Endometrial microvascular endothelial cells (primary cell): ENCODE data around the gene PNKD. TPM values are rescaled to one million over a fixed set of nuclear protein-coding genes. Genes with fewer than 3 reads are reported as not detected.
"Not testable (repeated sequence)": the region's sequence is repeated elsewhere in the genome, so short reads cannot be mapped to it uniquely, and the experiment has no call there.

ENCODE experiments used
- in situ Hi-C: cut with HindIII; loops from 2 replicates; pipeline ENCODE4 v1.10.0; 2017; ENCODE audit warnings: low sequenced_read_pairs, low pct_unique_long_range_greater_than_20kb; ENCODE audit errors: inconsistent ontology term
- total RNA-seq: library from RNA; depleted of rRNA; stranded (reverse); fragments of >200 nt; gene quantifications from one replicate; pipeline ENCODE4 v1.2.3, GENCODE V29; 2015; ENCODE audit errors: inconsistent ontology term

The PNKD gene
- total RNA-seq, 1 donor from 2014 or later, result 46.5 TPM

DNA sequence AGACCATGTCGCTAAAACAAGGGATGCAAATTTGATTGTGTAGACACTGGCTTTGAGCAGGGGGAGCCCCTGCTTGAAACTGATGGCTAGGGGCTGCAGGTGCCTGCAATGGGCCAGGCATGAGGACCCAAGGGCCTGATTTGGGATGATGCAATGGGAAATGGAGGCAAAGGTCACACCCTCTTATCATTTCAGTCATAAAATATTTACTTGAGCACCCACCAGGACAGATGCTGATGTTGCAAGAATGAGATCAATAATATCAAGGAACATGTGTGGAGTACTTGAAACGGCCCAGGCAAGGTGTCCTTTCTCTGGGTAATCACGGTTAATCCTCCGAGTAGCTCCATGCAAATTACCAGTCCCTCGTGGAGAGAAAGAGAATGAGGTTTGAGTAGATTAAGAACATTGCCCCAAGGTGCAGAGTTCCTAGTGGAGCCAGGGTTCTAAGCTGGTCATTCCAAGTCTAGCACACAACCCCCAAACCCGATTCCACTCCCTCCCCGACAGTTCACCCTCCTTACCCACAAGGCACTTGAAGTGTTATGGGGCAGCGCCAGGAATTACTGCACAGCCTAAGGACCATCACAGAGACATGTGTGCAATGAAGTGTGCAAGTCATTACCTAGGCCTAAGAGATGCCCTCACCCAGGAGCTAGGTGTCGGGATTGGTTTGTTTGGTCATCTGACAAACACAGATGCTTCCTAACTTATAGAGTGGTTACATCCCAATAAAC lies 36.0 kb downstream of the PNKD start:
- in situ Hi-C loops, result no loop called here

DNA sequence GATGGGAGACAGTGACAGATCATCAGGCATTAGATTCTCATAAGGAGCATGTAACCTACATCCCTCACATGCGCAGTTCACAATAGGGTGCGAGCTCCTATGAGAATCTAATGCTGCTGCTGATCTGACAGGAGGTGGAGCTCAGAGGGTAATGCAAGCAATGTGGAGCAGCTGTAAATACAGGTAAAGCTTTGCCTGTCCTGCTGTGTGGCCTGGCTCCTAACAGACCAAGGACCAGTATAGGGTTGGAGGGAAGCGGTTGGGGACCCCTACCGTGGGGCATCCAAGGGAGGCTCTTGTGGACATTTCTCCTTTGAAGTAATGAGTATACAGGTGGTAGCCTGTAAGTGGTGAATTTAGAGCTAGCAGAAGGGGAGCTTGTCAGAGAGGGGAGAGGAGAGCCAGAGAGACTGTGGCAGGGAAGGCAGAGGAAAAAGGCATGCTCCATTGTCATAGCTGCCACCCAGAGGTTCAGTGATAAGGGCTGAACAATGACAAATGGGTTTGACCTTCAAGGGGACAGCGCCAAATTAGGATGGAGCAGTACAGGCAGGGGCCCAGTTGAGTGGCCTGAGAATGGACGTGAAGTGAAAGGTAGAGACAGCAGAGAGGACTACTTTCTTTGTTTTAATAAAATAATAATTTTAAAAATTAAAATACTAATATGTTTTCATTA lies 37.2 kb downstream of the PNKD start:
- in situ Hi-C loops, result no loop called here

DNA sequence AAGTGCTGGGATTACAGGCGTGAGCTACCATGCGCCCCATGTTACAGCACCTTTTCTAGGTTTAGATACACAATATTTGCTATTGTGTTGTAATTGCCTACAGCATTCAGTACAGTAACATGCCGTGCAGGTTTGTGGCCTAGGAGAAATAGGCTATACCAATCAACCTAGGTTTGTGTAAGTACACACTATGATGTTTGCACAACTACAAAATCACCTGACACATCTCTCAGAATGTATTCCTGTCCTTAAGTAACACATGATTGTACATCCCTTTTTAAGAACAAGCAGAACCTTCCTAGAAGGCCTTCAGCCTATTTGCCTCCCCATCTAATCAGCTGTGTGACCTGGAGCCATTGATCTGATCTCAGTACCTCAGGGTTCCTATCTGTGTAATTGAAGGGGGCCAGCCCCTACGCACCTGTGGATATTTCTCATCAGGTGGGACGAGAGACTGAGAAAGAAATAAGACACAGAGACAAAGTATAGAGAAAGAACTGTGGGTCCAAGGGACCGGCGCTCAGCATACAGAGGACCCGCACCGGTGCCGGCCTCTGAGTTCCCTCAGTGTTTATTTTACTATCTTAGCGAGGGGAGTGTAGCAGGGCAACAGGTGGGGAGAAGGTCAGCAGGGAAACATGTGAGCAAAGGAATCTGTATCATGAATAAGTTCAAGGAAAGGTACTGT lies 40.7 kb downstream of the PNKD start:
- in situ Hi-C loops, result no loop called here

DNA sequence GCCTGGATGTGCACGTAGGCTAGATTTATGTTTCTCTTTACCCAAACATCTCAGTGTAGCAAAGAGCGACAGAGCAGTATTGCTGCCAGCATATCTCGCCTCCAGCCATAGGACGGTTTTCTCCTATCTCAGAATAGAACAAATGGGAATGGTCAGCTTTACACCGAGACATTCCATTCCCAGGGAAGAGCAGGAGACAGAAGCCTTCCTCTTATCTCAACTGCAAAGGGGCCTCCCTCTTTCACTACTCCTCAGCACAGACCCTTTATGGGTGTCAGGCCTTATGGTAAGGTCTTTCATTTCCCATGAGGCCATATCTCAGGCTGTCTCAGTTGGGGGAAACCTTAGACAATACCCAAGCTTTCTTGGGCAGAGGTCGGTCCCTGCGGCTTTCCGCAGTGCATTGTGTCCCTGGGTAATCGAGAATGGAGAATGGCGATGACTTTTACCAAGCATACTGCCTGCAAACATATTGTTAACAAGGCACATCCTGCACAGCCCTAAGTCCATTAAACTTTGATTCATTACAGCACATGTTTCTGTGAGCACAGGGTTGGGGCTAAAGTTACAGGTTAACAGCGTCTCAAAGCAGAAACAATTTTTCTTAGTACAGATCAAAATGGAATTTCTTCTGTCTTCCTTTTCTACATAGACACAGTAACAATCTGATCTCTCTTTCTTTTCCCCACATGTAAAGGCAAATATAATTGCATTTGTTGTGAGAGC lies 41.4 kb downstream of the PNKD start:
- in situ Hi-C loops, result not testable (repeated sequence)

DNA sequence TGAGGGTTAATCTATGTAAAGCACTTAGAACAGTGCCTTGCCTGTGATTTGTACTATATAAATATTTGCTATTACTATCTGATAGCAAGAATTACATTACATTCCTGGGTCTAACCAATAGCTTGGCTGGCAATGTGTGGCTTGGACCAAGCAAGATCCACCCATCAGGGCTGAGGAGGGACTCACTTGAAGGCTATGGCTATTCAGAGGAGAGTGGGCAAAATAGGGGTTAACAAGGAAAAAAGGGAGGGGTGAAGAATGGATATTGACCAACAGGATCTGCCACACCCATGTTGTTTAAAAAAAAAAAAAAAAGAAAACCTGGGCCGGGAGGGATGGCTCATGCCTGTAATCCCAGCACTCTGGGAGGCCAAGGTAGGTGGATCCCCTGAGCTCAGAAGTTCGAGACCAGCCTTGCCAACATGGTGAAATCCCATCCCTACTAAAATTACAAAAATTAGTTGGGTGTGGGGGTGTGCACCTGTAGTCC lies 42.0 kb downstream of the PNKD start:
- in situ Hi-C loops, result no loop called here

DNA sequence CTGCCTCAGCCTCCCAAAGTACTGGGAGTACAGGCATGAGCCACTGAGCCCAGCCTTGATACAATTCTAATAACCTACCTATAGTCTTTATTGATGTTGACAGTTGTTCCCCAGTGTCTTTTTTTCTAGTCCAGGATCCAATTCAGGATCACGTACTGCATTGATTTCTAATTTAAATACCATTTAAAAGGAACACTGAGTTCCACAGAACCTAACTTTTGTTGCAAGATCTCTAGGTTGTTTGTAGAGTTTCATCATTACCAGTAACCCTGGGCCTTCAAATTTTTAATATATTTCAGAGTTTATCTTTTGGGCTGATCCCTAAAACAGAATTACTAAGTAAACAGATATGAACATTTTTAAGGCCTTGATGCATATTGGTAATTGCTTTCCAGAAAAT lies 43.0 kb downstream of the PNKD start:
- in situ Hi-C loops, result no loop called here

DNA sequence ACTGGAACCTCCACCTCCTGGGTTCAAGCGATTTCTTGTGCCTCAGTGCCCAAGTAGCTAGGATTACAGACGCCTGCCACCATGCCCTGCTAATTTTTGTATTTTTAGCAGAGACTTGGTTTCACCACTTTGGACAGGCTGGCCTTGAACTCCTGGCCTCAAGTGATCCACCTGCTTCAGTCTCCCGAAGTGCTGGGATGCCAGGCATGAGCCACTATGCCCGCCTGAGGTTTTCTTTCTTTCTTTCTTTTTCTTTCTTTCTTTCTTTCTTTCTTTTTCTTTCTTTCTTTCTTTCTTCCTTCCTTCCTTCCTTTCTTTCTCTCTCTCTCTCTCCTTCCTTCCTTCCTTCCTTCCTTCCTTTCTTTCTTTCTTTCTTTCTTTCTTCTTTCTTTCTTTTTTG lies 44.4 kb downstream of the PNKD start:
- in situ Hi-C loops, result not testable (repeated sequence)

DNA sequence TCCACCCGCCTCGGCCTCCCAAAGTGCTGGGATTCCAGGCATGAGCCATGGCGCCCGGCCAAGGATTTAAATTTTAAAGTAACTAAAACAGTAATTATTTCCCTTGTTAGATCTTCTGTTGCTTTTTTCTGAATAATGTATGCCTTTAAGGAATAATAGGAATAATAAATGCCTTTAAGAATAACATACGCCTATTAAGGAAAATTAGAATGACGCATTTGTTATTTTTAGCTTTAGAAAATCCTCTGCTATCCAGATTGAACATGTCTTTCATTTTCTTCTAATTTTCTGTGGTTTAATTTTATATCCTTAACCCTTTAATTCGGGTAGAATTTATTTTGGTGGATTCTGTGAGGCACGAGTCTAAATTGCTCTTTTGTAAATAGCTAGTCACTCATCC lies 45.1 kb downstream of the PNKD start:
- in situ Hi-C loops, result no loop called here

DNA sequence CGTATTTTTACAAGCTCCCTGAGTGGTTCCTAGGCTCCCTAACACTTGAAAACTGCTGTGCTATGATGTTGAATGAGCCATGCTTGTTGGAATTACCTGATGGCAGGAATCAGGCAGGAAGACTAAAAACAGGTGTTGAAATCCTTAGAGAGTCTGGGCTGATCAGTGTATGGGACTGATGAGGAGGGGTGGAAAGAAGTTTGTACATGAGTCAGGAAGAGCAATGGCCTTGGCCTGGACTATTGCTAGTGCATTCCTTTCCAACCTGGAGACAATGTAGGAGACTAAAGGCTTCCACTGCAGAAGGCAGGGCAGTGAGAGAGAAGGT lies 46.9 kb downstream of the PNKD start:
- in situ Hi-C loops, result no loop called here

DNA sequence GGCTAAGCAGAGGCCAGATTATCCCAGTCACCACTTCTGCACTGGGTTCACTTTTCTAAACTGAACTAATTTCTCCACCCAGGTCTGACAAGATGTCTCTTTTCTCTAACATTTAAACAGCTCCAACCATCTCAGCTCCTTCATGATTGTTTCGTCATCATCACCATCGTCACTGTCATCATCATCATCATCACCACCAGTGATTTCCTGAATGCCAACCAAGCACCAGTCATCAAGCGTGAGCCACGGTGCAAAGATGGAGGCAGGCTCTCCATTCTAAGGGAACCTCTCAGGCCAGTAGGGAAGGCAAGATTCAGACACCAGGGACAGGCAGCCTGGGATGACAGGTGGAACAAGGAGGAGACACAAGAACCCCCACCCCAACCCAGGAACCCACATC lies 47.5 kb downstream of the PNKD start:
- in situ Hi-C loops, result no loop called here

DNA sequence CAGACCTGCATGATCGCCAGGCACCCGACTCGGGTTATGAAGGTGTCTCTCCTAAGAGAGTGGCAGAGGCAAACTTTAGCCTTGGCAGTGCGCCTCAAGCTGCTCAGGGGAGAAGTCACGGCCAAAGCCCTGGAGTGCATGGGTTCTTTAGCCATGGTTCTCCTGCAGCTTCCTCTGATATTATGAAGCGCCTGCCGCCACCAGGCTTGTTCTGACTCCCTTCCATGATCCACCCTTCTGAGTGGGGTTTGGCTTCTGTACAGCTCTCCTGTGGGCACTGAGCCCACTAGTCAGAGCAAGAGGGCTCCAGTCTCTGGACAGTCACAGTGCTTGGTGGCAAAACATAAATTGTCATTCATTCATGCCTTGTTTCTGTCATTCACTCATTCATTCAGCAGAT lies 47.9 kb downstream of the PNKD start:
- in situ Hi-C loops, result no loop called here

DNA sequence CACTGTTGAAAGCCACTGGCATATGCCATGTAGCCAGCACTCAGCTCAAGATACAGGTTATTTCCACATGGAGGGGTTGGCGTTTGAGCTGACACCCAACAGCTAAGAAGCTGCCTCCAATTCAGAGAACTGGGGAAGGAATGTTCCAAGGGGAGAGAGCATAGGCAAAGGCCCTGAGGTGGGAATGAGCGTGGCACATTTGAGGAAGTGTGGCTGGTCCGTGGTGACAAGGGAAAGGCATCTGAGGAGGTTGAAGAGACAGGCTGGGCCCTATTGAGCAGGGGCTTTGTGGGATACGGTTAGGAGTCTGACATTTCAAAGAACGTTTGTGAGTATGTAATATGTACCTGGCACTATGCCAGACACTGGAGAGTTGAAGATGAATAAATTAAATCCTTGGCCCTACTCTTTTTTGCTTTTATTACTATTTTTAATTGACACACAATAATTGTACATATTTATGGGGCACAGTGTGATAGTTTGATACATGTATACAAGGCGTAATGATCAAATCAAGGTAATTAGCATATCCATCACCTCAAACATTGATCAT lies 49.6 kb downstream of the PNKD start:
- in situ Hi-C loops, result no loop called here

DNA sequence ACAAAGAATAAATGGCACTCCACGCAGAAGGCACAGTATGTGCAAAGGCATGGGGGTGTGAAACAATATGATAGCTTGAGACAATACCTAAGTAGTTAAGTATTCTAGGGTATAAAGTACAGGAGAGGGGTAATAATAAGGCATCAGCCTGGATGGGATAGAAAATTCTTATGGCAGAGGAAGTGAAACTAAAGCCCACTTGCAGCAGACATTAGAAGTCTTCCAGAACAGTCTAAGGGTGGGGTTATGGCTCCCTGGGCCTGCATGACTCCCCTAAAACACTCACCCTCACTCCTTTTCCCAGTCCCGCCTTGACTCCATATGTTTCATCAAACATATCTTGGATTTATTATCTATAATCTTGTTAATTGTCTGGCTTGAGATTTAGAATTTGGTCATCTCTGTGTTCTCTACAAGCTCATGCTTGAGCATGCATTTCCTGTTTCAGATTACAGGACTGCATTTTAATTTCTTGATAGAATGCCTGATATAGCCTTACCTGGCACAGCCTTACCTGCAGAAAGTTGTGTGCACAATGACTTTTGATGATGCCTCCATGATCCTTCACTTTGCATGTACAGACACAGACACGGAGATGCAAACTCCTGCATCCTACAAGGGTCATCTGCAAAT lies 50.5 kb downstream of the PNKD start:
- in situ Hi-C loops, result no loop called here

DNA sequence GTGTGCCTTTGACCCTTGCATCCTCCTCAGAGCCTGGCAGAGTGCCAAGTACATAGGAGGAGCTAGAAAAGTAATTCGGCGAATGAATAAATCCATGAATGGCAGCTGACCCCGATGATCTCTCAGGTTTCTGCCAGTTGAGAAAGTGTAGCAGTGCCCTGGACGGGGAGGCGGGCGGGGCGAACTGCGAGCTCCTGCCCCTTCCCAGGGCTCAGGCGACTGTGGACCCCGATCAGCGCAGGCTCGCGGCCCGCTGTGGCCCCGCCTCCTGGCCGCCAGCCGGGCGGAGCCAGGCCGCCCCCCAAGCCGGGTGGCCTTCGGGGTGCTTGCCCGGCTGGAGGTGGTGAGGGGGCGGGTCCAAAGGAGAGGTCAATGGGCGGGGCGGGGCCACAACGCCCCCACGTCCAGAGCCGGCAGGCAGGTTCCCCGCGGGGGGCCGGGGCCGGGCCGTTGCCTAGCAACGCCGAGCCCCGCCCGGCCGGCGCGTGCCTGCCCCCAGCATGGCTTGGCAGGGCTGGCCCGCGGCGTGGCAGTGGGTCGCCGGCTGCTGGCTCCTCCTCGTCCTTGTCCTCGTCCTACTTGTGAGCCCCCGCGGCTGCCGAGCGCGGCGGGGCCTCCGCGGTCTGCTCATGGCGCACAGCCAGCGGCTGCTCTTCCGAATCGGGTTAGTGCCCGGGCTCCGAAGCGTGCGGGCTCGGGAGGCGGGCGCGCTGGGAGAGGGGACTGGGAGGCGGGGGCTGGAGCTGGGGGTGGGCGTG lies 52.6 kb downstream of the PNKD start:
- in situ Hi-C loops, result no loop called here

DNA sequence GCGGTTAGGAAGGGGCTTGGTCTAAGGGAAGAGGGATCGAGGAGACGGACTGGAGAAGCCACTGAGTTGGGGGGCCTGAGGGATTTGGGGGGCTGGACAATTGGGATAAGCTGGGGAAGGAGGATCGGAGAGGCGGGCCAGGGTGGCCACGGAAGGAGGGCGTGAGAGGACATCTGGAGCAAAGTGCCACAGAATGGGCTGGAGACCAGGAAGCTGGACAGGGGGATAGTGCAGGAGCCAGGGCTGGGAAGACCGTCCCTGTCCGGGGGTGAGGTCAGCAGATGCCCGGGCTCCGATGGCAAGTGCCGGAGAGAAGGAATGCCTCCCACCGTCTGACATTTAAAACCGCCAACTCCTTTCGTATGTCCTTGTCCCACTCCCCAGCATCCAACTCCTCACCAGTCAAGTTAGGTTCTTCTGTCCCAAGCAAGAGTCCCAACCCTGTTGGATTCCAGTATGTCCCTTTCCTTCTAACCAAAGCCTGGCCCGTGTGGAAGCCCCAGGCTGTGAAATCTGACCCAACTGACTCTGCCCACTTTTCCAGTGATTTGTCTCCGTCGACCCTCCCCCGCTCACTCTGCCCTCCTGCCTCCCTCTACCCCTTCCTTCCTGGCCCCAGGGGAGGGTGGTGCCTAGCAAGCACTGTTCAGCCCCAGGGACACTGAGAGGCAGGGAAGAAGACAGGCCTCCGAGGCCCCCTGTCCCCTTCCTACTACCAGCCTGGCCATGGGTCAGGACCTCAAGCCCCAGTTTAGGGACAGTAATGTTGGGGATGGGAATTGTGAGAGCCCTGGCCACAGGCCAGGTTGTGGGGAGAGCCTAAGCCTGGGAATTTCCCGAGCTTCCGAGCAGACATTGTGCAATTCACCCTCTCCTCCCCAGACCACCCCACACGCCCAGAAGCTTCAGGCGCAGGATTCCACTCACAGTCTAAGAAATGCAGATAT lies 53.5 kb downstream of the PNKD start:
- in situ Hi-C loops, result no loop called here

DNA sequence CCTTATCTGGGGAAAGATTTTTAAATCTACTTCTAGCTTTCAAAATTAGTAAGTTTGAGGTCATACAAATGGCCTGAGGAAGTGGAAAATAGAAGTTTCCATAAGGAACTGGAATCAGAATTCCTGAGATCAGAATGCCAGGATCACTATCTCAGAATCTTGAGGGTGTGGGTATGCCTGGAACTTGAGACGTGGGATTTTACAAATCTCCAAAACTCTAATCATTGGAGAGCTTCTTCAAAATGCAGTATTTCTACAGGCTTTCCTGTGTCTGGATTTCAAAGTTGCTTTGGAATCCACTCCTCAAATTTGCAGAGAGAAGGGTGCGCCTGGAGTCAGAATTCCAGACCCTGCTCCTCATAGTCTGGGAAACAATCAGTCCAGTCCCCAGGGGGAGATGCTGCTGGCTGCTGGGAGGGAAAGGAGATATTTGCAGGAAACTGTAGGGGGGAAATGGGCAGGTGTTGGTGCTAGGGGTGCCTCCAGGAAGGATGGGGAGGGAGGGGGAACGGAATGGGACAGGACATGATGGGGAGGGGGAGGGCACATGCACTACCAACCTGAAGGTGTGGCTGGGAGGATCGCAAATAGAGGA lies 55.3 kb downstream of the PNKD start:
- in situ Hi-C loops, result no loop called here

DNA sequence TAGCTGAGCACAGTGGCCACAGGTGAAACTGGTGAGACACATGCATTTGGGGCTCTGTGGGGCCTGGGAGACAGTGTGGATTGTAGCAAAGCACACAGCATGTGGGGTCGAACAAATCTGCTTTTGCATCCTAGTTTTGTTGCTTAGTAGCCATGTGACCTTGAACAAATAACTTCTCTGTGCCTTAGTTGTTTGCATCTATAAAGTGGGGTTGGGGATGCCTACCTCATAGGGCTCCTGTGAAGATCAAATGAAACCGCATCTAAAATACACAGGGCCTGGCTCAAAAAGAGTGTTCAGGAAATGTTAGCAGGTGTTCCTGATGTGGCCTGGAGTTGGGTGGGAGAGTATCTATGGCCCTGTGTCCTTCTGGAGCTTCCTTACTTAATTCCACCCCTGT lies 56.0 kb downstream of the PNKD start:
- in situ Hi-C loops, result no loop called here
